Measurements from ENCODE around the gene DMPK.

Gene DMPK

DNA sequence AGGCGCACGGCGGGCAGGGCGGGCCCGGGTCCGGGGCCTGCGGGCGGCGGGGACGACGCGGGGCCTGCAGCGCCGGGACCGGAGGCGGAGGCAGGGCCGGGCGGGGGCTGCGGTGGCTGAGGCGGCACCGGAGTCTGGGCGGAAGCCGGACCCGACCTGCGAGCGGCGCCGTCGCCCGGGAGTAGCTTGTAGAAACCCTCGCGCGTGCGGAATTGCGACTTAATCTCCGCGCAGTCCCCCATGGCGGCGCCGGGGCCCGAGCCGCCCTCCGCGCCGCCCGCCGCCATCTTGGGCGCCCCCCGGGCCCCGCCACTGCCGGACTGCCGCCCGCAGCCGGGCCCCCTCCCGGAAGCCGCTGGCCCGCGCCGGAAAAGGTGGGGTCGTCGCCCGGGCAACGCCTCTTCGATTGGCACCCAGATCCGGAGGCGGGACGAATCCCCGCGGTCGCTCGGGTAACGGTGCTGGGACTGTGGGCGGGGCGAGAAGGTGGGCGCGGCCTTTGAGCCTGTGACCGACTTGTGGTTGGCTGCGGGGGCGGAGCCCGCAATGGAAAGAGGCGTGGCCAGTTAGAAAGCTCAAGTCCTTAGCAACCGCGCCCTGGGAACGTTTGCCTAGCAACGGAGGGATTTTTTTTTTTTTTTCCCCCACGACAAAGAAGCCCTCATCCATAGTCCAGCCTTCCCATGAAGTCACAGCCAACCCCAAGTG, 10.3 kb upstream of the DMPK start, which contains the start of gene DMWD:
Gene DMWD (minus strand): TSS at position 376 of the 708 bp plus-strand sequence. CDS start 89 bp downstream, at position 287.
- H3K9me3 ChIP-seq (ENCODE audit: control insufficient read depth, low read depth, low read length): no peaks in the 10 kb centered on the region
- H3K27ac ChIP-seq (ENCODE audit: low read length): peak within 1 kb of the TSS; percentile 14
- H3K27me3 ChIP-seq (ENCODE audit: control insufficient read depth, insufficient read depth, low read length): no peaks in the 10 kb centered on the region
- H3K36me3 ChIP-seq (ENCODE audit: control insufficient read depth, low read depth, low read length): peaks cover 22% of the 10 kb centered on the region
- H3K4me1 ChIP-seq (ENCODE audit: control insufficient read depth, low read depth, low read length): peaks cover 9% of the 10 kb centered on the region
- H3K4me3 ChIP-seq (ENCODE audit: low read length): peak within 1 kb of the TSS; percentile 88
- H3K9ac ChIP-seq (ENCODE audit: low read length): peak within 1 kb of the TSS; percentile 68

DNA sequence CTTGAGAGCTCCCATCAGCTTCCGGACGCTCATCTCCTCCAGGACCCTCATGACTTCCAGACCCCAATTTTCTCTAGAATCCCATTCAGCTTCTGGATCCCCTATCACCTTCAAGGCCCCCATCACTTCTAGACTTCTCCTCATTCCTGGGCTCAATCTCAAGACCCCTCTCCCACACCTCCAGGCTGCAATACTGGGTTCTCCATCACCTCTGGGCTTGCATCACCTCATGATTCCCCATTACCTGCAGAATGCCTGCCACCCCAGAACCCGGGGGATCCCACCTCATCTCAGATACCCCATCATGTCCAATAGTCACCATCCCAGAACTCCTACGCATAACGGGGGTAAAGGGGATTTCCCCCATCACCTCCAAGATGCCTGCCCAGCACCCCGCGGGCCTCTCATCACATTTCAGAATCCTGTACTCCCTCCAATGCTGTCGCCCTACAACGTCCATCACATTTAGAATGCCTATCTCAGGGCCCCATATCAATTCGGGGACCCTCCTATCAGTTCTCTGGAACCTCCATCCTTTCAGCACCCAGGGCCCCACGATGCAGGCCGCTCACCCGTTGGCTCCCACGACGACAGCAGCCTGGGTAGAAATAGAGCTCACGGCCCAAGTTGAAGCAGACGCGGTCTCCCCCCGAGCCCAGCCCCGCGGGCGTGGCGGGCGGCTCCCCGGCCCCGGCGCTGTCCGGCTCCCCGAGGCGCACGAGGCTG, 9.6 kb upstream of the DMPK start:
- Histone ChIP-seq H3K27ac (ENCODE audit: low read length) (no peak overlapping the region), H3K27me3 (ENCODE audit: control insufficient read depth, insufficient read depth, low read length) (no peaks in the 10 kb centered on the region), H3K9ac (ENCODE audit: low read length) (peak overlapping the region; percentile 68), H3K4me1 (ENCODE audit: control insufficient read depth, low read depth, low read length) (peaks cover 9% of the 10 kb centered on the region), H3K4me3 (ENCODE audit: low read length) (peak overlapping the region; percentile 88), H3K36me3 (ENCODE audit: control insufficient read depth, low read depth, low read length) (peaks cover 29% of the 10 kb centered on the region), H3K9me3 (ENCODE audit: control insufficient read depth, low read depth, low read length) (no peaks in the 10 kb centered on the region)

DNA sequence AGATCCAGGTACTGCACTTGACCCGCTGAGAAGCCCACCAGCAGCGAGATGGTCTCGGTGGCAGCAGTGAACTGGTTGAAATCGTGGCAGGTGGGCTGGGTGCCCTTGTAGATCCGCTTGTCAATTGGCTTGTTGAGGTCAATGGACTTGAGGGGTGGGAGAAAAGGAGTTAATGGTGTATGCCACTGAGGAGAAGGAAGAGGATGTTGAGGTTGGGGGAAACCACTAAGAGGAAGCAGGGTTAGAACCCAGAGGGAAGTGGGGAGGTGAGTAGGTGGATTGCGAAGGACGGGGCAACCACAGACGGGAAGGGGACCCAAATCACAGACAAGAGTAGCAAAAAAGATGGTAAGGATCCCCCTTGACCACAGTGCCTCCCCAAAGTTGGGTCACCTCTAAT, 8.7 kb upstream of the DMPK start:
- Histone ChIP-seq H3K9me3 (ENCODE audit: control insufficient read depth, low read depth, low read length) (no peaks in the 10 kb centered on the region), H3K9ac (ENCODE audit: low read length) (no peak overlapping the region), H3K36me3 (ENCODE audit: control insufficient read depth, low read depth, low read length) (peaks cover 38% of the 10 kb centered on the region), H3K4me1 (ENCODE audit: control insufficient read depth, low read depth, low read length) (peaks cover 9% of the 10 kb centered on the region), H3K4me3 (ENCODE audit: low read length) (peak overlapping the region; percentile 88), H3K27me3 (ENCODE audit: control insufficient read depth, insufficient read depth, low read length) (no peaks in the 10 kb centered on the region), H3K27ac (ENCODE audit: low read length) (no peak overlapping the region)

DNA sequence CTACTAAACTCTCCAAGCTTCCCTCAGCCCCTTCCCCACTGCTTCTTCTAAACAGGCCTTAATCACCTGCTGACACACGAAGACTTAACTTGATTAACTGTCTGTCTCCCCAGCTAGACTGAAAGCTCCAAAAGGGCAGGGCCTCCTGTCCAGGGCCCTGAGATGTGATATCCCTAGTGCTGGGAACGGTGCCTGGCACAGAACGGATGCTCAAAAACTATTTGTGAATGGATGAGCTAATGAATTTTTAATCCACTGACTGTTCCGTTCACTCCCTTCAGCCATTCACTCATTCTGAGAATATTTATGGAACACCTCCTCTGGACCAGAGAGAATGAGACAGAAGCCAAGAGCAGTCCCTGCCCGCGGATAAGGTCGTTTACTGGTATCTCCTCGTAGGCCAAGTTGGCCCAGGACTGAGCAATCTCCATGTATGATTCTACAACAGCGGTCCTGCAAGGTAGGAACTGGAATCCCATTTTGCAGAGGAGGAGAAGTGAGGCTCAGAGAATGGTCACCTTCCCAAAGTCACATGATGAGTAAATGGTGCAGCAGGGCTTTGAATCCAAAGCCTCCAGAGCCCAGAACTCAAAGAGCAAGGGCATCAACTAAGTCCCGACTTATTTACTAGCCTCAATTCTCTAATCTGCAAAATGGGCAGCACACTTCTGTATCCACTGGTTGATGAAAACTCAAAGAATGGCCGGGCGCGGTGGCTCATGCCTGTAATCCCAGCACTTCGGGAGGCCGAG, 6.9 kb upstream of the DMPK start:
- H3K36me3 ChIP-seq (ENCODE audit: control insufficient read depth, low read depth, low read length): peaks cover 41% of the 10 kb centered on the region

DNA sequence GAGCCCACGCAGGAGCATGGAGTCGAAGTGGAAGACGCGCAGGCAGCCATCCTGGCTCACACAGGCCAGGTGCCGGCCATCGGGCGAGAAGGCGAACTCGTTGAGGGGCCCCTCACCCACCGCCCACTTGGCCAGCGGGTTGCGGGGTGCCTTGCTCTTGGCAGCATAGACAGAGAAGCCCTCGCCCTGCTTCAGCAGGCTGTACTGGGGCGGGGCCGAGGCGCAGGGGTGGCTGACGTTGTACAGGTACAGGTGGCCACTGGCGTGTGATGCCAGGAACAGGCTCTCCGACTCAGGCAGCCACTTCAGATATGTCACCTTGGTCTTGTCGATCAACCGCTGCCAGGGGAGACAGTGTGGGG, 4.2 kb upstream of the DMPK start:
- H3K9me3 ChIP-seq (ENCODE audit: control insufficient read depth, low read depth, low read length): no peaks in the 10 kb centered on the region
- H3K27ac ChIP-seq (ENCODE audit: low read length): no peak overlapping the region
- peaks cover 41% of the 10 kb centered on the region for H3K36me3 ChIP-seq (ENCODE audit: control insufficient read depth, low read depth, low read length)
- H3K4me1 ChIP-seq (ENCODE audit: control insufficient read depth, low read depth, low read length): no peaks in the 10 kb centered on the region
- no peaks in the 10 kb centered on the region for H3K27me3 ChIP-seq (ENCODE audit: control insufficient read depth, insufficient read depth, low read length)
- H3K9ac ChIP-seq (ENCODE audit: low read length): no peak overlapping the region
- no peak overlapping the region for H3K4me3 ChIP-seq (ENCODE audit: low read length)

More for the DNA sequence above, 6.9 kb upstream of the DMPK start:
- Histone ChIP-seq H3K9ac (ENCODE audit: low read length) (no peak overlapping the region), H3K27me3 (ENCODE audit: control insufficient read depth, insufficient read depth, low read length) (no peaks in the 10 kb centered on the region), H3K4me3 (ENCODE audit: low read length) (no peak overlapping the region), H3K27ac (ENCODE audit: low read length) (no peak overlapping the region), H3K9me3 (ENCODE audit: control insufficient read depth, low read depth, low read length) (no peaks in the 10 kb centered on the region), H3K4me1 (ENCODE audit: control insufficient read depth, low read depth, low read length) (peaks cover 9% of the 10 kb centered on the region)

DNA sequence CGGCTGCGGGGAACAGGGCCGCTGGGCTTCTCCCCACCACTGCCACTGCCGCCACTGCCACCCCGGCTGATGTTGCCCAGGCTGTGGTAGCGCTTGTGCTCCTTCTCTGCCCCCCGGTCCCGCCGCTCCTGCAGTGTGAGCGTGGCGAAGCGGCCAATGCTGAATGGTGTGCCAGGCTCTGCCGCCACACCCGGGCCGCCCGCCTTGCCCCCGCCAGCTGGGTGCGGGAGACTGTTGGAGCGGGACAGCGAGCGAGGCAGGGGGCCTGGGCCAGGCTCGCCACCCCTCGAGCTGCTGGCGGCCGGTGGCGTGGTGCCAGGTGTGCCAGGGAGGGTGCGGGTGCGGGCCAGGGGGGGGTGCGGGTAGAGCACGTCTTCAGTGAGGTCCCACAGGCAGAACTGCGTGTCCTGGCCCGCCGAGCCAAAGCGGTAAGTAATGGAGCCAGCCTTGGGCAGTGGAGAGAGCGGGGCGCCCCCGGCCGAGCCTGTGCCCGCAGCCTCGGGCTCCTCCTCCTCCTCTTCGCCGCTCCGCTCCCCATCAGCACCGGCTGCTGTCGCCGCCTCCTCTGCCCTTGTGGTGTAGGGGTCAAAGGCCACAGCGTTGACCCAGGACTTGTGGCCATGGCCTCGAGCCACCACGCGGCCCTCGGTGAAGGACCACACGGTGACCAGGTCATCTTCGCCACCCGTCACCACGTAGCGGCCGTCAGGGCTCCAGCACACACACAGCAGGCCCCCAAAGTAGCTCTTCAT, 3.7 kb upstream of the DMPK start:
- Histone ChIP-seq H3K27ac (ENCODE audit: low read length) (no peak overlapping the region), H3K27me3 (ENCODE audit: control insufficient read depth, insufficient read depth, low read length) (no peaks in the 10 kb centered on the region)

DNA sequence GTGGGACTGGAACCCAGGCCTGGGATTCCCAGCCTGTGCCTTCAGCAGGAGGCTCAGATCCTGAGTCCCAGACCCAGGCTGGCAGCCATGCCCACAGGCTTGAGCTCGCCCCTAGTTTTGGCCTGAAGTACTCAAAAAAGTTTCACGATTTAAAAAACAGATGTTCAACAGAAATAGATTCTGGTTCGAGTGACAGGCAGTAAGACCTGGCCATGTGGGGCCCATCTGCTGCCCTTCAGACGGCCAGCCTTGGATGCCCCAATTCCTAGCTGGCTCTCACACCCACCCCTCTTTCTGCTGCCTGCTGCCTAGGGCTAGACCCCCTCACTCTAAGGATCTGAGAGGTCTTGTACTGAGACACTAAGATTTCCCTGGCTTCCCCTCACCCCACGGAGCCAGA, 2.8 kb upstream of the DMPK start:
- H3K9ac ChIP-seq (ENCODE audit: low read length): no peak overlapping the region
- H3K27me3 ChIP-seq (ENCODE audit: control insufficient read depth, insufficient read depth, low read length): peaks cover 5% of the 10 kb centered on the region
- H3K36me3 ChIP-seq (ENCODE audit: control insufficient read depth, low read depth, low read length): peaks cover 36% of the 10 kb centered on the region
- no peak overlapping the region for H3K4me3 ChIP-seq (ENCODE audit: low read length)
- no peak overlapping the region for H3K27ac ChIP-seq (ENCODE audit: low read length)
- no peaks in the 10 kb centered on the region for H3K9me3 ChIP-seq (ENCODE audit: control insufficient read depth, low read depth, low read length)
- peaks cover 4% of the 10 kb centered on the region for H3K4me1 ChIP-seq (ENCODE audit: control insufficient read depth, low read depth, low read length)

More for the DNA sequence above, 3.7 kb upstream of the DMPK start:
- no peak overlapping the region for H3K4me3 ChIP-seq (ENCODE audit: low read length)
- H3K9ac ChIP-seq (ENCODE audit: low read length): no peak overlapping the region
- peaks cover 41% of the 10 kb centered on the region for H3K36me3 ChIP-seq (ENCODE audit: control insufficient read depth, low read depth, low read length)
- H3K9me3 ChIP-seq (ENCODE audit: control insufficient read depth, low read depth, low read length): no peaks in the 10 kb centered on the region
- H3K4me1 ChIP-seq (ENCODE audit: control insufficient read depth, low read depth, low read length): no peaks in the 10 kb centered on the region

DNA sequence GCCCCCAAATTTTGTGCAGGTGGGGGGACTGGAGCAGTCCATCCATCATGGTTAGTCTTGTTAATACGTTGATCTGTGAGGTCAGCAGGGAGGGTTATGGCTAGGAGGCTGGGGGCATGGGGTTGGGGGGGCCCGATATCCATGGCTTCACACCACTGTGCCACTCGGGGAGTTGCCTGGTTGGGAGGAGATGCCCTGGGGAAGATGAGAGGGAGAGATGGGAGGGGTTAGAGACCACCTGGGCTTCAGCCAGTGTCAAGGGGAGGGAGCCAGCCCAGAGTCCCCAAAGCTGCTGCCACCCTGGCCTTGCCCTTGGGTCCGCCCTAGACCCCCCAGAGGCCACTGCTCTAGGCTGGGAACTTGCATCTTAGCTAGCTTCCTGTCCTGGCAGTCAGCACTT, 1.8 kb upstream of the DMPK start:
- Histone ChIP-seq H3K36me3 (ENCODE audit: control insufficient read depth, low read depth, low read length) (peaks cover 31% of the 10 kb centered on the region), H3K9ac (ENCODE audit: low read length) (no peak overlapping the region), H3K27ac (ENCODE audit: low read length) (no peak overlapping the region), H3K27me3 (ENCODE audit: control insufficient read depth, insufficient read depth, low read length) (peaks cover 10% of the 10 kb centered on the region), H3K9me3 (ENCODE audit: control insufficient read depth, low read depth, low read length) (no peaks in the 10 kb centered on the region), H3K4me1 (ENCODE audit: control insufficient read depth, low read depth, low read length) (peaks cover 9% of the 10 kb centered on the region), H3K4me3 (ENCODE audit: low read length) (no peak overlapping the region)

DNA sequence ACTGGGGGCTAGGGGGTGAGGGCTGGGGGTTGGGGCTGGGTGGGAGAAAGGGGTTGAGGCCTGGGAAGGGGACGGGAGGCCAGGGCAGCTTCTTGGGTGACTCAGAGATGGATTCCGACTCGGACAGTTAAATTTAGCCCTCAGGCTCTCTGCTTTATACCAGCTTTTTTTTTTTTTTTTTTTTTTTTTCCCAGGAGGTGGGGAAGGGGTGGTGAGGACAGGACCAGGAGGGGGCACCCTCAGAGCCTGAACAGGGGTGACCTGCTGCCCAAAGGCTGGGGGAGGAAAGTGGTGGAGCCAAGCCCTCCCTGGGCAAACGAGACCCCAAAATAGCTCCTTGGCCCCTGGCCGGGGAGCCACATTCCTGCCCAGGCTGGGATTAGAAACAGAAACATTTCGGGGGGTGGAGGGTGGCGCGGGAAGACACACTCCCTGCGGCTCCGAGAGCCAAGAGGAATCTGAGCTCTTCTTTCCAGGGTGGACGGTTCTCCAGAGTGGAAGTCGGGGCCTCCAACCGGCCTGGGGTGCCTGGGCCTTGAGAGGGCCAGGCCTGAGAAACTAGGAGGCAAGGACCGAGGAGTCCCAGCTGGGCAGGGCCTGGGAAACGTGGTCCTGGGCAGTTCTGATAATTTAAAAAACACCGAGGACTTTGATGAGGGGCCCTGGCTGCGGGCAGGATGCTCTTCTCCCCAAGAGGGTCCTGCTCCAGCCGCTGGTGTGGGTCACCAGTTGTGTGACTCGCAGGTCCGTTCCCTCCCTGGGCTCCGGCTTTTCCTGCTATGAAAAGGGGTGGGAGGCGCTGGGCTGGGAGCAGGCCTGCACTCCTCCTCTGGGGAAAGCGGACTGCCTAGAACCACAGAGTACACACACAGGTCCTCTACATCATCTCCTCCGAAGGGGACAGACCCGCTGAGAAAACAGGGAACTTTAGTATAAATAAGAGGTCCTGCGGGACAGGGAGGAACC, 813 bp upstream of the DMPK start:
- Histone ChIP-seq H3K27me3 (ENCODE audit: control insufficient read depth, insufficient read depth, low read length) (peaks cover 10% of the 10 kb centered on the region), H3K9me3 (ENCODE audit: control insufficient read depth, low read depth, low read length) (no peaks in the 10 kb centered on the region), H3K4me1 (ENCODE audit: control insufficient read depth, low read depth, low read length) (peaks cover 14% of the 10 kb centered on the region), H3K4me3 (ENCODE audit: low read length) (no peak overlapping the region), H3K9ac (ENCODE audit: low read length) (no peak overlapping the region), H3K27ac (ENCODE audit: low read length) (no peak overlapping the region), H3K36me3 (ENCODE audit: control insufficient read depth, low read depth, low read length) (peaks cover 21% of the 10 kb centered on the region)
